ENCODE results near the gene PSMA5.

Gene PSMA5

DNA sequence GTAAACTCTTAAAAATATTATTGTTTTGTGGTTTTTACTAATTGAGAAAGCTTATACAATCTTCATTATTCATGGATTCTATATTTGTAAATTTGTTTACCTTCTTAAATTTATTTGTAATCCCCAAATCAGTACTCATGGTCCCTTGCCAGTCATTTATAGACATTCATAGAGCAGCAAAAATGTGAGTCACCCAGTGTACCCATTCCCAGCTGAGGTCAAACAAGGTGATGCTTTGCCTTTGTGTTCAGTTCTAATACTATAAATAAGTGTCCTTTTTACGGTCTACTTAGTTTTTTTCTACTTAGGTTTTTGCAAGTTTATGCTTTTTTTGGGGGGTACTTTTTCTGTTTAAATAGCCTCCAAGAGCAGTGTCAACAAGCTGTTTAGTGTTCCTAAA is 64.6 kb downstream of the PSMA5 start:
- H2BK120ac ChIP-seq (ENCODE audit: low read depth, low read length), result no peak overlapping the region
- no peak overlapping the region for H3K23ac ChIP-seq (ENCODE audit: low read length in 2 of 2)
- H3K14ac ChIP-seq (ENCODE audit: low read length in 2 of 2), result no peak overlapping the region
- no peak overlapping the region for H3K27ac ChIP-seq (ENCODE audit: low read length, poor library complexity, severe bottlenecking)
- no peak overlapping the region for H2BK5ac ChIP-seq (ENCODE audit: low read depth, low read length, poor library complexity, severe bottlenecking)
- no peak overlapping the region for H3K4me2 ChIP-seq (ENCODE audit: low read length, poor library complexity, severe bottlenecking)
- no peak overlapping the region for H4K8ac ChIP-seq (ENCODE audit: low read length)
- H2BK12ac ChIP-seq (ENCODE audit: low read length in 2 of 2), result no peak overlapping the region
- no peak overlapping the region for H3K4me3 ChIP-seq (ENCODE audit: insufficient read depth in 1 of 2, low read depth in 1 of 2, low read length in 2 of 2)
- no peaks in the 10 kb centered on the region for H3K4me1 ChIP-seq (ENCODE audit: control insufficient read depth, insufficient read depth, low read depth, low read length)
- no peaks in the 10 kb centered on the region for H3K27me3 ChIP-seq (ENCODE audit: control insufficient read depth in 1 of 2, insufficient read depth in 1 of 2, low read length in 2 of 2)
- 29% methylated on average over 1 of the region's 1 CpG for WGBS
- DNase-seq, result peak; percentile 53
- no peaks in the 10 kb centered on the region for H3K9me3 ChIP-seq (ENCODE audit: control insufficient read depth, low read length)
- H2AFZ ChIP-seq (ENCODE audit: low read depth, low read length), result no peak overlapping the region
- H4K91ac ChIP-seq (ENCODE audit: low read length), result no peak overlapping the region
- H2BK15ac ChIP-seq (ENCODE audit: low read depth, poor library complexity, severe bottlenecking), result no peak overlapping the region
- no peak overlapping the region for H3K18ac ChIP-seq (ENCODE audit: low read depth in 1 of 2, low read length in 2 of 2)
- no peak overlapping the region for H2AK5ac ChIP-seq (ENCODE audit: low read length, severe bottlenecking)
- H3K9ac ChIP-seq (ENCODE audit: low read length), result no peak overlapping the region
- peaks cover 0 to 6% of the 10 kb centered on the region in 2 experiments for H3K36me3 ChIP-seq (ENCODE audit: control insufficient read depth in 1 of 2, insufficient read depth in 2 of 2, low read depth in 1 of 2, low read length in 2 of 2)
- H3K4ac ChIP-seq (ENCODE audit: low read depth in 1 of 2, low read length in 2 of 2), result no peak overlapping the region
- peaks cover 2% of the 10 kb centered on the region for H3K79me1 ChIP-seq (replicated peaks; ENCODE audit: low read length, poor library complexity, severe bottlenecking)

DNA sequence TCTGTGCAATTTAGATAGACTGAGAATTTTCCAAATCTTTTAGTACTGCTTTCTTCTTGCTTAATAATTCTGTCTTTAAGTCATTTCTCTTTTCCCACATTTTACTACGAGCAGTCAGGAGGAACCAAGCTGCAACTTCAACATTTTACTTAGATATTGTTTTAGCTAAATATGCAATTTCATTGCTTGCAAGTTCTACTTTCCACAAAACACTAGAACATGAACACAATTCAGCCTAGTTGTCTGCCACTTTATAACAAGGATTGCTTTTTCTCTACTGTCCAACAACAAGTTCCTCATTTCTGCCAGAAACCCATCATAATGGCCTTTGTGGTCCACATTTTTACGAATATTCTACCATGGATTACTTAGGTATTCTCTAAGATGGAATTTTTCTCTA is 65.2 kb downstream of the PSMA5 start:
- no peak overlapping the region for H4K8ac ChIP-seq (ENCODE audit: low read length)

DNA sequence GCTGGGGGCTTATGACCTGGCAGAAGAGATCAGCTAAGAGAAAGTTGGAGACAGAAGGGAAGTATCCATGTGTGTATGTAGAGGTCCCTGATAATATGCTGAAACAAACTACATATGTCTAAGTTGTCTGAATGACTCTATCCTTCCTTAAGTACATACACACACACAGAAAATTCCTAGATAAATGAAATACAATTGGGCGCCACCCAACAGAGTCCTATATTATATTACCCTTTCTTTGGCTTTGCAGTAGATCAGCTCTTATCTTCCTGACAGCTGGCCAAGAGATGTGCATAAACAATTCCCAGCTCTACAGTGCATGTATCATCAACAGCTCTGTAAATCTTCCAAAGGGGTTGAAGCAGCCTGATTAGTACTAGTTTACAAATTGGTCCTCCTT is 68.6 kb downstream of the PSMA5 start:
- no peak overlapping the region for H2BK12ac ChIP-seq (ENCODE audit: low read length in 2 of 2)
- no peaks in the 10 kb centered on the region for H3K27me3 ChIP-seq (ENCODE audit: control insufficient read depth in 1 of 2, insufficient read depth in 1 of 2, low read length in 2 of 2)
- peak; percentile 54 for DNase-seq
- no peak overlapping the region for H2BK15ac ChIP-seq (ENCODE audit: low read depth, poor library complexity, severe bottlenecking)
- H2BK120ac ChIP-seq (ENCODE audit: low read depth, low read length), result no peak overlapping the region
- H3K36me3 ChIP-seq (ENCODE audit: control insufficient read depth in 1 of 2, insufficient read depth in 2 of 2, low read depth in 1 of 2, low read length in 2 of 2), result peaks cover 0 to 3% of the 10 kb centered on the region in 2 experiments
- H3K4me3 ChIP-seq (ENCODE audit: insufficient read depth in 1 of 2, low read depth in 1 of 2, low read length in 2 of 2), result no peak overlapping the region
- H3K4me1 ChIP-seq (ENCODE audit: control insufficient read depth, insufficient read depth, low read depth, low read length), result peaks cover 3% of the 10 kb centered on the region
- no peak overlapping the region for H4K91ac ChIP-seq (ENCODE audit: low read length)
- H3K9ac ChIP-seq (ENCODE audit: low read length), result no peak overlapping the region
- no peak overlapping the region for H3K4me2 ChIP-seq (ENCODE audit: low read length, poor library complexity, severe bottlenecking)
- H2BK5ac ChIP-seq (ENCODE audit: low read depth, low read length, poor library complexity, severe bottlenecking), result no peak overlapping the region
- H3K4ac ChIP-seq (ENCODE audit: low read depth in 1 of 2, low read length in 2 of 2), result no peak overlapping the region
- H2AFZ ChIP-seq (ENCODE audit: low read depth, low read length), result no peak overlapping the region
- no peaks in the 10 kb centered on the region for H3K79me1 ChIP-seq (replicated peaks; ENCODE audit: low read length, poor library complexity, severe bottlenecking)
- no peaks in the 10 kb centered on the region for H3K9me3 ChIP-seq (ENCODE audit: control insufficient read depth, low read length)
- no peak overlapping the region for H3K27ac ChIP-seq (ENCODE audit: low read length, poor library complexity, severe bottlenecking)
- H3K14ac ChIP-seq (ENCODE audit: low read length in 2 of 2), result no peak overlapping the region
- H3K23ac ChIP-seq (ENCODE audit: low read length in 2 of 2), result no peak overlapping the region
- 70% methylated on average over 1 of the region's 1 CpG for whole genome bisulfite sequencing
- H4K8ac ChIP-seq (ENCODE audit: low read length), result no peak overlapping the region
- no peak overlapping the region for H3K18ac ChIP-seq (ENCODE audit: low read depth in 1 of 2, low read length in 2 of 2)
- no peak overlapping the region for H2AK5ac ChIP-seq (ENCODE audit: low read length, severe bottlenecking)

More for the DNA sequence above, 65.2 kb downstream of the PSMA5 start:
- Histone ChIP-seq H3K14ac (ENCODE audit: low read length in 2 of 2) (no peak overlapping the region), H3K23ac (ENCODE audit: low read length in 2 of 2) (no peak overlapping the region), H3K79me1 (replicated peaks; ENCODE audit: low read length, poor library complexity, severe bottlenecking) (no peaks in the 10 kb centered on the region), H3K27ac (ENCODE audit: low read length, poor library complexity, severe bottlenecking) (no peak overlapping the region), H2AFZ (ENCODE audit: low read depth, low read length) (no peak overlapping the region), H3K36me3 (ENCODE audit: control insufficient read depth in 1 of 2, insufficient read depth in 2 of 2, low read depth in 1 of 2, low read length in 2 of 2) (peaks cover 0 to 3% of the 10 kb centered on the region in 2 experiments), H3K18ac (ENCODE audit: low read depth in 1 of 2, low read length in 2 of 2) (no peak overlapping the region), H2AK5ac (ENCODE audit: low read length, severe bottlenecking) (no peak overlapping the region), H2BK5ac (ENCODE audit: low read depth, low read length, poor library complexity, severe bottlenecking) (no peak overlapping the region), H3K4me3 (ENCODE audit: insufficient read depth in 1 of 2, low read depth in 1 of 2, low read length in 2 of 2) (no peak overlapping the region), H2BK12ac (ENCODE audit: low read length in 2 of 2) (no peak overlapping the region), H3K27me3 (ENCODE audit: control insufficient read depth in 1 of 2, insufficient read depth in 1 of 2, low read length in 2 of 2) (no peaks in the 10 kb centered on the region), H3K4me1 (ENCODE audit: control insufficient read depth, insufficient read depth, low read depth, low read length) (no peaks in the 10 kb centered on the region), H2BK15ac (ENCODE audit: low read depth, poor library complexity, severe bottlenecking) (no peak overlapping the region), H4K91ac (ENCODE audit: low read length) (no peak overlapping the region), H3K4me2 (ENCODE audit: low read length, poor library complexity, severe bottlenecking) (no peak overlapping the region), H3K9ac (ENCODE audit: low read length) (no peak overlapping the region), H3K9me3 (ENCODE audit: control insufficient read depth, low read length) (no peaks in the 10 kb centered on the region), H2BK120ac (ENCODE audit: low read depth, low read length) (no peak overlapping the region), H3K4ac (ENCODE audit: low read depth in 1 of 2, low read length in 2 of 2) (no peak overlapping the region)
- DNase-seq, result no peak
- 100% methylated on average over 2 of the region's 2 CpGs for WGBS

DNA sequence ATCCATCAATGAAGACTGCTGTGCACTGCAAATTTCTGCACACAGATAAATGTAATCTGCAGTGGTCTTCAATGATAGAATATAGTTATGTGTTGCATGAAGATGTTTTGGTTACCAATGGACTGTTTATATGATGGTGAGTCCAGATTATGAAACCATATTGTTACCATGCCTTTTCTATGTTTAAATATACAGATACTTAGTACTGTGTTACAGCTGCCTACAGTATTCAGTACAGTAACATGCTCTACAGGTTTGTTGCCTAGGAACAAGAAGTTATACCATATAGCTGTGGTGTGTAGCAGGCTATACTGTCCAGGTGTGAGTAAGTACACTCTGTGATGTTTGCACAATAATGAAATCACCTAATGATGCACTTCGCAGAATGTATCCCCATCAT is 69.3 kb downstream of the PSMA5 start:
- H3K4me2 ChIP-seq (ENCODE audit: low read length, poor library complexity, severe bottlenecking), result no peak overlapping the region
- H3K4ac ChIP-seq (ENCODE audit: low read depth in 1 of 2, low read length in 2 of 2), result no peak overlapping the region
- no peak overlapping the region for H3K9ac ChIP-seq (ENCODE audit: low read length)
- no peak overlapping the region for H4K8ac ChIP-seq (ENCODE audit: low read length)
- no peaks in the 10 kb centered on the region for H3K27me3 ChIP-seq (ENCODE audit: control insufficient read depth in 1 of 2, insufficient read depth in 1 of 2, low read length in 2 of 2)
- H2BK12ac ChIP-seq (ENCODE audit: low read length in 2 of 2), result no peak overlapping the region
- no peak overlapping the region for H3K18ac ChIP-seq (ENCODE audit: low read depth in 1 of 2, low read length in 2 of 2)
- H3K14ac ChIP-seq (ENCODE audit: low read length in 2 of 2), result no peak overlapping the region
- no peak overlapping the region for H2BK5ac ChIP-seq (ENCODE audit: low read depth, low read length, poor library complexity, severe bottlenecking)
- peak; percentile 10 for DNase-seq
- no peak overlapping the region for H3K23ac ChIP-seq (ENCODE audit: low read length in 2 of 2)
- no peak overlapping the region for H3K27ac ChIP-seq (ENCODE audit: low read length, poor library complexity, severe bottlenecking)
- no peak overlapping the region for H2AFZ ChIP-seq (ENCODE audit: low read depth, low read length)
- H2AK5ac ChIP-seq (ENCODE audit: low read length, severe bottlenecking), result no peak overlapping the region
- peaks cover 3% of the 10 kb centered on the region for H3K4me1 ChIP-seq (ENCODE audit: control insufficient read depth, insufficient read depth, low read depth, low read length)
- no peak overlapping the region for H2BK120ac ChIP-seq (ENCODE audit: low read depth, low read length)
- H2BK15ac ChIP-seq (ENCODE audit: low read depth, poor library complexity, severe bottlenecking), result no peak overlapping the region
- 100% methylated on average over 1 of the region's 1 CpG for WGBS
- no peak overlapping the region for H3K4me3 ChIP-seq (ENCODE audit: insufficient read depth in 1 of 2, low read depth in 1 of 2, low read length in 2 of 2)
- no peaks in the 10 kb centered on the region for H3K79me1 ChIP-seq (replicated peaks; ENCODE audit: low read length, poor library complexity, severe bottlenecking)
- no peaks in the 10 kb centered on the region for H3K9me3 ChIP-seq (ENCODE audit: control insufficient read depth, low read length)
- H4K91ac ChIP-seq (ENCODE audit: low read length), result no peak overlapping the region
- peaks cover 0 to 3% of the 10 kb centered on the region in 2 experiments for H3K36me3 ChIP-seq (ENCODE audit: control insufficient read depth in 1 of 2, insufficient read depth in 2 of 2, low read depth in 1 of 2, low read length in 2 of 2)

All from mesenchymal stem cell (in vitro differentiated cells and primary cell).